HEK293T (cell line): ENCODE data around the gene GNG2.

ENCODE experiments used
- BHLHE40 ChIP-seq: fragments of 450-650 bp; IDR thresholded peaks from 2 replicates; pipeline ENCODE4 v1.6.1; 2016; ENCODE audit warnings: mild to moderate bottlenecking, moderate library complexity, borderline replicate concordance
- NFRKB ChIP-seq: fragments of 450-650 bp; IDR thresholded peaks from 2 replicates; pipeline ENCODE4 v1.6.1; 2016; ENCODE audit warnings: mild to moderate bottlenecking, moderate library complexity
- SP1 ChIP-seq: fragments of 450-650 bp; IDR thresholded peaks from 2 replicates; pipeline ENCODE4 v1.6.1; 2017

- no peak for TF ChIP-seq NFRKB
- TF ChIP-seq SP1, result no peak
- TF ChIP-seq BHLHE40, result no peak
Measured at GRCh38 chr14:51860825-51861499, 550 bp downstream of the GNG2 start.
